Inferior parietal cortex (tissue), 1 donor: ENCODE results near the gene KMO.

Experiments used
- DNase-seq: peaks from one replicate; pipeline ENCODE4 v3.0.0-alpha.2; 2016; ENCODE audit errors: extremely low spot score

KMO gene

GRCh38 chr1:241532162-241532531 is at the start of gene KMO:
KMO (plus strand) TSS chr1:241532378; CDS start chr1:241532445, 67 bp downstream.
- no peak for DNase-seq

- DNase-seq = no peak
These were observed 49.4 kb upstream of the KMO start for GRCh38 chr1:241482761-241483250.

GRCh38 chr1:241485145-241485544 is 47.0 kb upstream of the KMO start:
- DNase-seq = no peak

GRCh38 chr1:241485554-241485992 is 46.6 kb upstream of the KMO start:
- no peak for DNase-seq

GRCh38 chr1:241488739-241489138 is 43.4 kb upstream of the KMO start:
- no peak for DNase-seq

- DNase-seq = no peak
These were observed 36.4 kb upstream of the KMO start for GRCh38 chr1:241495741-241496140.

GRCh38 chr1:241499910-241500309 is 32.3 kb upstream of the KMO start:
- peak; percentile 65 for DNase-seq

GRCh38 chr1:241503444-241503843 is 28.7 kb upstream of the KMO start:
- no peak for DNase-seq

GRCh38 chr1:241507189-241507863 is 24.9 kb upstream of the KMO start:
- DNase-seq = no peak

GRCh38 chr1:241513378-241513777 is 18.8 kb upstream of the KMO start:
- DNase-seq = no peak

- DNase-seq = no peak
These were observed 13.5 kb upstream of the KMO start for GRCh38 chr1:241518476-241519307.

GRCh38 chr1:241519308-241520079 is 12.7 kb upstream of the KMO start, which contains the start of gene FH:
FH (minus strand) TSS chr1:241519755; CDS start chr1:241519722, 33 bp downstream.
- DNase-seq = peak; percentile 99

- DNase-seq = no peak
These were observed 12.1 kb upstream of the KMO start for GRCh38 chr1:241520080-241520465.

- DNase-seq = no peak
These were observed 10.5 kb upstream of the KMO start for GRCh38 chr1:241521718-241522117.

- DNase-seq = no peak
These were observed 7.2 kb upstream of the KMO start for GRCh38 chr1:241525026-241525425.

- DNase-seq = no peak
These were observed 5.0 kb upstream of the KMO start for GRCh38 chr1:241527146-241527545.

- peak; percentile 87 for DNase-seq
These were observed 700 bp upstream of the KMO start for GRCh38 chr1:241531195-241532161.

- DNase-seq = no peak
These were observed 686 bp downstream of the KMO start for GRCh38 chr1:241532864-241533263.

- no peak for DNase-seq
These were observed 1.3 kb downstream of the KMO start for GRCh38 chr1:241533326-241534115.

GRCh38 chr1:241536304-241536703 is 4.1 kb downstream of the KMO start:
- DNase-seq = no peak
